LNCAP (cell line): ENCODE measurements around the gene ATP1A2.

Experiments used
- CTCF ChIP-seq: fragments of 450-650 bp; IDR thresholded peaks from 2 replicates; pipeline ENCODE4 v1.5.1; 2017; ENCODE audit warnings: mild to moderate bottlenecking

ATP1A2 gene

GRCh38 chr1:160191756-160192155 is 76.2 kb downstream of the ATP1A2 start:
- no peak for TF ChIP-seq CTCF

- no peak for TF ChIP-seq CTCF
Measured at GRCh38 chr1:160192234-160192633, 76.7 kb downstream of the ATP1A2 start.
